BJ (cell line): ENCODE measurements around the gene TRIM27. TPM values are rescaled to one million over a fixed set of nuclear protein-coding genes. Genes with fewer than 3 reads are reported as not detected.
A peak's percentile ranks its signal among the peaks of the same experiment; 100 is the strongest.
"Not testable (repeated sequence)": the region's sequence is repeated elsewhere in the genome, so short reads cannot be mapped to it uniquely, and the experiment has no call there.

Experiments used
- CTCF ChIA-PET: fragments of 350-600 bp; formaldehyde crosslinking; extraction: SDS; loops from one replicate; lab custom pipeline; 2021; ENCODE audit warnings: antibody characterized with exemption, inconsistent platforms; lab: Yijun Ruan, JAX
- POLR2A ChIA-PET: fragments of 300-600 bp; sonication (Branson Sonifier 250); formaldehyde crosslinking; extraction: SDS; loops from one replicate; lab custom pipeline; 2021; ENCODE audit warnings: antibody characterized with exemption; lab: Charles Lee
- DNase-seq: peaks from one replicate; pipeline ENCODE4 v3.0.0-alpha.2; 2011; ENCODE audit warnings: low read depth
- H3K27me3 ChIP-seq: 2 replicates; pipeline ENCODE4 v1.6.0; 2011; ENCODE audit warnings: low read length; ENCODE audit not compliant: control insufficient read depth, insufficient read depth
- H3K36me3 ChIP-seq: 2 replicates; pipeline ENCODE4 v1.5.1; 2011; ENCODE audit warnings: low read length; ENCODE audit not compliant: control insufficient read depth, insufficient read depth
- H3K4me3 ChIP-seq: 2 replicates; pipeline ENCODE4 v1.5.1; 2011; ENCODE audit warnings: low read depth, mild to moderate bottlenecking, control low read depth, low read length
- polyA plus RNA-seq: library from polyadenylated mRNA; depleted of rRNA; stranded (reverse); fragments of >200 nt; gene quantifications from 2 replicates; pipeline ENCODE4 v1.2.3, GENCODE V29; 2011
- TF ChIP-seq, protein P1 (sequence below): IDR thresholded peaks from 2 replicates; pipeline ENCODE4 v1.5.1; 2011; ENCODE audit warnings: low read depth, mild to moderate bottlenecking, control low read depth, inconsistent platforms, low read length, moderate library complexity; ENCODE audit not compliant: insufficient read depth

Gene TRIM27
- polyA plus RNA-seq, 1 experiment, result 47.3 TPM

DNA sequence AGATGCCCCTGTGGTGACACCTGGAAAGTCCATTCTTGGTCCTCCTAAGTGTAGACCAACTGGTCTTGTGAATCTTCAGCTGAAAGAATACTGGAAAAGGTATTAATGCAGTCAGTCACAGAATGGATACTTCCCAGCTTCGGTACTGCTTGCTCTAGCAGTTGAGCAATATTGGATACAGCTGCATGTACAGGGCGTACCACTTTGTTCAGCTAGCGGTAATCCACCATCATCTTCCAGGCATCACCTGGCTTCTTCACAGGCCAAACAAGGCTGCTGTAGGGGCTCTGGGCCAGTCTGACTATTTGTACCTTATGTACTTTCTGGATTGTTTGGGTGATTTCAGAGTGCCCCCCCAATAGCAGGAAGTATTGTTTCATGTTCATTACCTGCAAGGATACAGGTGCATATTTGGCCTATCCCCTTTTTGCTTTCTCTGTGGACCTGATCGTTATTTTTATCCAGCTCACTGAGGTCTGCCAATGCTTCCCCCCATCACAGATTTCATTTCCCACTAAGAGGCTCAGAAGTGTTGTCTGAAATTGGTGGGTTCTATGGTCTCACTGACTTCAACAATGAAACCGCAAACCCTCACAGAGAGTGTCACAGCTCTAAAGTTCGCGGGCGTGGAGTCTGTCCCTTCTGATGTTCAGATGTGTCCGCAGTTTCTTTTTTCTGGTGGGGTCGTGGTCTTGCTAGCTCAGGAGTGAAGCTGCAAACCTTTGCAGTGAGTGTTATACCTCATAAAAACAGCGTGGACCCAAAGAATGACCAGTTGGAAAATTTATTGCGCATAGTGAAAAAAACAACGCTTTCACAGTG lies 52.2 kb downstream of the TRIM27 start:
- ChIA-PET CTCF (no interaction called here), POLR2A (no interaction called here)
- no peaks in the 10 kb centered on the region; the same call in 1 of the 2 replicates for H3K27me3 ChIP-seq
- DNase-seq, result no peak
- H3K36me3 ChIP-seq, result no peaks in the 10 kb centered on the region
- TF ChIP-seq, protein P1, sequence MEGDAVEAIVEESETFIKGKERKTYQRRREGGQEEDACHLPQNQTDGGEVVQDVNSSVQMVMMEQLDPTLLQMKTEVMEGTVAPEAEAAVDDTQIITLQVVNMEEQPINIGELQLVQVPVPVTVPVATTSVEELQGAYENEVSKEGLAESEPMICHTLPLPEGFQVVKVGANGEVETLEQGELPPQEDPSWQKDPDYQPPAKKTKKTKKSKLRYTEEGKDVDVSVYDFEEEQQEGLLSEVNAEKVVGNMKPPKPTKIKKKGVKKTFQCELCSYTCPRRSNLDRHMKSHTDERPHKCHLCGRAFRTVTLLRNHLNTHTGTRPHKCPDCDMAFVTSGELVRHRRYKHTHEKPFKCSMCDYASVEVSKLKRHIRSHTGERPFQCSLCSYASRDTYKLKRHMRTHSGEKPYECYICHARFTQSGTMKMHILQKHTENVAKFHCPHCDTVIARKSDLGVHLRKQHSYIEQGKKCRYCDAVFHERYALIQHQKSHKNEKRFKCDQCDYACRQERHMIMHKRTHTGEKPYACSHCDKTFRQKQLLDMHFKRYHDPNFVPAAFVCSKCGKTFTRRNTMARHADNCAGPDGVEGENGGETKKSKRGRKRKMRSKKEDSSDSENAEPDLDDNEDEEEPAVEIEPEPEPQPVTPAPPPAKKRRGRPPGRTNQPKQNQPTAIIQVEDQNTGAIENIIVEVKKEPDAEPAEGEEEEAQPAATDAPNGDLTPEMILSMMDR, result no peak
- H3K4me3 ChIP-seq, result no peak overlapping the region

DNA sequence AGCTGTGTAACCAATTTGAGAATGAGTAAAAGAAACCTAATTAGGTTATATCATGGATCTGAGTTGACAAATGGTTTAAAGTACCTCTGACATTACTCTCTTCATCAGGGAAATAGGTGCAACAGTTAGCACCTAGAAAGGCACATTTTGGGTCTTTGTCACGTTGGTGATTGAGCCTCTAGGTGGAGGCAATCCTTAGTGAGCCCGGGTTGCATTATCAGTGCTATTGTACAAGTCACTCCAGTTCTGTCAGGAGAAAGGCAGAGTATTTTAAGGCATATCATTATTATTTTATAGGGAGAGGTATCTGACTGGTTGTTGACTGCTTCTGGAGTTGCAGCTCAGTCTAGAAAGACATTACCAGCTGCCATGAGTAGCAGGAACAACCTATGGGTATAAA lies 54.9 kb downstream of the TRIM27 start:
- CTCF ChIA-PET, result no interaction called here
- H3K36me3 ChIP-seq, result no peaks in the 10 kb centered on the region
- DNase-seq, result no peak
- TF ChIP-seq, protein P1, result no peak
- no peak overlapping the region for H3K4me3 ChIP-seq
- POLR2A ChIA-PET, result no interaction called here
- no peaks in the 10 kb centered on the region for H3K27me3 ChIP-seq

DNA sequence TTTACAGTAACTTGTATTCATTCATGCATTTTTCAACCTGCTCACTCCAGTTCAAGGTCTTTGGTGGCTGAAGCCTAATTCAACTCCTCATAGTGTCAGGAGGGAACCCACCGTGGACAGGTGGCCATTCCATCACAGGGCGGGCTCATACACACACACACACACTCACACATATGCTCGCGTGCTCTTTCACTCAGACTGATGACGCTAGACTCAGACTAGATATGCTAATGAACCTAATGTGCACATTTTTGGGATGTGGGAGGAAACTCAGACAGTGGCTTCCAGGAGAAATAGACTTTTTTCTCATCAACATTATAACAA lies 56.7 kb downstream of the TRIM27 start:
- CTCF ChIA-PET, result interaction anchor here (0.7 kb wide), 1 partner anchor 1319 kb away, joined by 4 read pairs; no protein-coding TSS in a partner anchor
- TF ChIP-seq, protein P1, result no peak
- peak overlapping the region; percentile 60 for H3K4me3 ChIP-seq
- POLR2A ChIA-PET, result no interaction called here
- H3K27me3 ChIP-seq, result no peaks in the 10 kb centered on the region
- no peaks in the 10 kb centered on the region for H3K36me3 ChIP-seq
- no peak for DNase-seq

DNA sequence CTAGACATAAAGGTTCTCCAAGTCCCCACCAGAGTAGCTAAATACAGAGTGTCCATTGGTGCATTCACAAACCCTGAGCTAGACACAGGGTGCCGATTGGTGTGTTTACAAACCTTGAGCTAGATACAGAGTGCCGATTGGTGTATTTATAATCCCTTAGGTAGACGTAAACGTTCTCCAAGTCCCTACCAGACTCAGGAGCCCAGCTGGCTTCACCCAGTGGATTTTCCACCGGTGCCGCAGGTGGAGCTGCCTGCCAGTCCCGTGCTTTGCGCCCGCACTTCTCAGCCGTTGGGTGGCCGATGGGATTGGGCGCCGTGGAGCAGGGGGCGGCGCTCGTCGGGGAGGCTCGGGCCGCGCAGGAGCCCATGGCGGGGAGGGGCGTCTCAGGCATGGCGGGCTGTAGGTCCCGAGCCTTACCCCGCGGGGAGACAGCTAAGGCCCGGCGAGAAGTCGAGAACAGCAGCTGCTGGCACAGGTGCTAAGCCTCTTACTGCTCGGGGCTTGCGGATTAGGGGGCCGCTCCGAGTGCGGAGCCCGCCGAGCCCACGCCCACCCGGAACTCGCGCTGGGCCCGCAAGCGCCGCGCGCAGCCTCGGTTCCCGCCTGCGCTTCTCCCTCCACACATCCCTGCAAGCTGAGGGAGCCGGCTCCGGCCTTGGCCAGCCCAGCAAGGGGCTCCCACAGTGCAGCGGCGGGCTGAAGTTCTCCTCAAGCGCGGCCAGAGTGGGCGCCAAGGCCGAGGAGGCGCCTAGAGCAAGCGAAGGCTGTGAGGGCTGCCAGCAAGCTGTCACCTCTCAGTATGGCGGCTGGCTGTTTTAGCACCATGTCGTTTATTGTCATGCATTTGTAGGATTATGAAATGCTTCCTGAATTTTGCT lies 57.3 kb downstream of the TRIM27 start:
- DNase-seq, H3K27me3 ChIP-seq, POLR2A ChIA-PET, H3K36me3 ChIP-seq: not testable (repeated sequence)
- CTCF ChIA-PET, result interaction anchor here (0.7 to 1.2 kb wide), 3 partner anchors 28 to 1318 kb away, joined by 3 to 4 read pairs (median 3); no protein-coding TSS in a partner anchor
- H3K4me3 ChIP-seq, result peak overlapping the region; percentile 60

DNA sequence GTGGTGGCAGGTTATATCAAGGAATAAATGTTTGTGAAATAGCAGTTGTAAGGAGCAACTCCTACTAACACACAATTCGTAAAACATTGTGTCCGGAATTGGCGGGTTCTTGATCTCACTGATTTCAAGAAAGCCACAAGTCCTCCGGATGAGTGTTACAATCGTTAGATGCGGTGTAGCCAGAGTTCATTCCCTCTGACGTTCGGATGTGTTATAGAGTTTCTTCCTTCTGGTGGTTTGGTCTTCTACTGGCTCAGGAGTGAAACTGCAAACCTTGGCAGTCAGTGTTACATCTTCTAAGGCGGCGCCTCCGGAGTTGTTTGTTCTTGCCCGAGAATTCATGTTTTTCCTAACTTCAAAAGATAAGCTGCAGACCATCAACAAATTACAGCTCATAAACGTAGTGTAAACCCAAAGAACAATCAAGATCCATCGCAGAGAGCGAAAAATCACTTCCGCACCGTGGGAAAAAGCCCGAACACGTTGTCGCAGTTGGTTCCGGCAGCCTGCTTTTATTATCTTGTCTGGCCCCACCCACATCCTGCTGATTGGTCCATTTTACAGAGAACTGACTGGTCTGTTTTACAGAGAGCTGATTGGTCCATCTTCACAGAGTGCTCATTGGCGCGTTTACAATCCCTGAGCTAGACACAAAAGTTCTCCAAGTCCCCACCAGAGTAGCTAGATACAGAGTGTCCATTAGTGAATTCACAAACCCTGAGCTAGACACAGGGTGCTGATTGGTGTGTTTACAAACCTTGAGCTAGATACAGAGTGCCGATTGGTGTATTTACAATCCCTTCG lies 58.2 kb downstream of the TRIM27 start:
- DNase-seq, result no peak
- Histone ChIP-seq H3K36me3 (no peaks in the 10 kb centered on the region), H3K4me3 (no peak overlapping the region), H3K27me3 (no peaks in the 10 kb centered on the region)
- TF ChIP-seq, protein P1, result no peak
- ChIA-PET CTCF (interaction anchor here (0.9 to 1.2 kb wide), 2 partner anchors 27 to 151 kb away, joined by 3 read pairs; no protein-coding TSS in a partner anchor), POLR2A (no interaction called here)
